HG03521 (cell line): ENCODE data around the gene LINC00237.

Experiments used
- ATAC-seq: cut with Tn5 transposase; IDR thresholded peaks from one replicate; pipeline ENCODE4 v1.9.1; 2021; ENCODE audit warnings: mild to moderate bottlenecking, moderate library complexity; ENCODE audit not compliant: unreplicated experiment

Gene LINC00237

DNA sequence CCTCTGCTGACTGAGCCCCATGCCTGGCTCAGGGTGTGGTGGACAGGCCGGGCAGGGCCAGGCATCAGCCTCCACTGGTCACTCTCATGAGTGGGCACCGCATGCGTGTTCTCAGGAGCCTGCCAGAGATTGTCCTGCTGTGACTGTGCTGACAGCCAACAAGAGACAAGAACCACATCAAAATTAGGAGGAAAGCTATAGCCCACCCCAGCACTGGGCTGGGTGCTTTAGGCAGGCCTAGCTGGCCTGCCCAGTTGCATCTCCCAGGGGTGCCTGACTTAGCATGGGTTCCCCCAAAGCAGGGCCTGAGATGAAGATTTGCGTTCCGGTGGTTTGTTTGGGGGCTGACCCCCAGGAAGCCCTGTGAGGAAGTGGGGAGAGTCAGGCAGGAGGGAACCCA, 53.9 kb downstream of the LINC00237 start:
- ATAC-seq, result no peak

- ATAC-seq, result no peak
Observed at GRCh38 chr20:21050710-21051109, 55.4 kb downstream of the LINC00237 start.

DNA sequence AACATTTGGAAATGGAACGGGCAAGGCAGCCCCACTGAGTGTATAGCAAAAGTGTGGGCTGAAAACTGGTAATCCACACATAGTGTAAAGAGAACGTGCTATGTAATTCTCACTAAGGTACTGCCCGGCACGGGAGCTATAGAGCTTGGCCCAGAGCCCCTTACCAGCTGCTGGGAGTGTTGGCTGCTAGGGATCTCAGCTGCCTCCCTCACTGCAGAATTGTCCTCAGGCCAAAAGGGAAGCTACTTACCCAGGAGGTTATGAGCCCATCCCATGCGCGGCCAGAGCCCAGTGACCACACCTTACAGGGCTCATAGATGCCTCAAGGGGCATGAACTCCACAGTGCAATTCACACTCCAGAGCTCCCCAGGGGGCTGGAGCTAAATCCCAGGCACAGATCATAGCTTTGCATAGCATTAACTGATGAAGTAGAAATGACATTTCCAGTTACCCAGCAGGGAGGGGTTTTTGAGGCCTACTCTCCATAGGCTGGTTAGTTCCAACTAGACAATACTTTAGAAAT, 56.8 kb downstream of the LINC00237 start:
- ATAC-seq, result no peak

DNA sequence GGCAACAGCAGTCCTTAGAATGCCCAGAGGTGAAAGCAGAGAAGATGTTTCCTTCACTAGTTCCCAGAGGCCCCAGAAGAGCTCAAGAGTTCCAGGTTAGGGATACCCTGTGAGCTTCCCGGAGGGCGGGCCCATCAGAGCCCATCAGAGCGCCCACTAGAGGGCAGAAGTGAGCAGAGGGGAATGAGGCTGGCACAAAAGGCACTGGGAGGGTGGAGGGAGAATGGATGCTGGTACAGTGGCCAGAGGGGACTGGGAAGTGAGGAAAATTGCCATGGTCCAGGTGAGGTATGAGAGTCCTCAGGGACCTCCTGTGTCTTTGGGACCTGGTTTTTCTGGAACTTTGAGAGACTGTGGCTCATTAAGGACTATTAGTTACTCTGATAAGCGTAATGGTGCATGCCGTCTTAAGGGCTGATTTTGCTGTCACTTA, 57.3 kb downstream of the LINC00237 start:
- ATAC-seq, result no peak

- ATAC-seq, result no peak
Observed at GRCh38 chr20:21047981-21048380, 58.2 kb downstream of the LINC00237 start.

- no peak for ATAC-seq
Observed at GRCh38 chr20:21046413-21047070, 59.6 kb downstream of the LINC00237 start.
